ENCODE measurements around the gene PHGDH.

- TF ChIP-seq CTCF (IDR thresholded peaks at IDR 0.05) (no peak), POLR2A (IDR thresholded peaks at IDR 0.05) (no peak)
Measured at GRCh38 chr1:119727991-119728390, 16.3 kb downstream of the PHGDH start.
